Measurements from ENCODE around the gene AJM1.

The AJM1 gene

GRCh38 chr9:136807281-136808074 is 34.8 kb upstream of the AJM1 start, which contains the start of gene RABL6:
Gene RABL6, plus strand, starts transcription at chr9:136807948. Its CDS starts 249 bp downstream, at chr9:136808197.
- H3K9me3 ChIP-seq (ENCODE audit: control insufficient read depth, low read length) = no peaks in the 10 kb centered on the region
- peak within 1 kb of the TSS; percentile 80 for H3K4me3 ChIP-seq (ENCODE audit: insufficient read depth, low read depth, low read length, poor library complexity, severe bottlenecking)
- H3K4me1 ChIP-seq (ENCODE audit: control insufficient read depth, insufficient read depth, low read length, poor library complexity, severe bottlenecking) = peaks cover 21% of the 10 kb centered on the region
- no peaks in the 10 kb centered on the region for H3K27me3 ChIP-seq (replicated peaks; ENCODE audit: control insufficient read depth, insufficient read depth, low read length, poor library complexity, severe bottlenecking)
- H3K36me3 ChIP-seq (ENCODE audit: control insufficient read depth, insufficient read depth, low read length) = no peaks in the 10 kb centered on the region
- peak within 1 kb of the TSS; percentile 89 for H3K27ac ChIP-seq (ENCODE audit: insufficient read depth, low read length, poor library complexity, severe bottlenecking)
- DNase-seq = peak; percentile 71 to 75 (median 74)

- Histone ChIP-seq H3K27me3 (replicated peaks; ENCODE audit: control insufficient read depth, insufficient read depth, low read length, poor library complexity, severe bottlenecking) (no peaks in the 10 kb centered on the region), H3K36me3 (ENCODE audit: control insufficient read depth, insufficient read depth, low read length) (no peaks in the 10 kb centered on the region), H3K4me3 (ENCODE audit: insufficient read depth, low read depth, low read length, poor library complexity, severe bottlenecking) (peak overlapping the region; percentile 76), H3K9me3 (ENCODE audit: control insufficient read depth, low read length) (no peaks in the 10 kb centered on the region), H3K27ac (ENCODE audit: insufficient read depth, low read length, poor library complexity, severe bottlenecking) (peak overlapping the region; percentile 51), H3K4me1 (ENCODE audit: control insufficient read depth, insufficient read depth, low read length, poor library complexity, severe bottlenecking) (peaks cover 21% of the 10 kb centered on the region)
- DNase-seq = peak in 2 of 3 donors; percentile 21 to 26
Measured at GRCh38 chr9:136808075-136808805, 34.0 kb upstream of the AJM1 start.

GRCh38 chr9:136808806-136809158 is 33.5 kb upstream of the AJM1 start:
- no peaks in the 10 kb centered on the region for H3K36me3 ChIP-seq (ENCODE audit: control insufficient read depth, insufficient read depth, low read length)
- no peak for DNase-seq
- no peaks in the 10 kb centered on the region for H3K9me3 ChIP-seq (ENCODE audit: control insufficient read depth, low read length)
- H3K4me3 ChIP-seq (ENCODE audit: insufficient read depth, low read depth, low read length, poor library complexity, severe bottlenecking) = peak overlapping the region; percentile 76
- H3K4me1 ChIP-seq (ENCODE audit: control insufficient read depth, insufficient read depth, low read length, poor library complexity, severe bottlenecking) = peaks cover 21% of the 10 kb centered on the region
- no peak overlapping the region for H3K27ac ChIP-seq (ENCODE audit: insufficient read depth, low read length, poor library complexity, severe bottlenecking)
- H3K27me3 ChIP-seq (replicated peaks; ENCODE audit: control insufficient read depth, insufficient read depth, low read length, poor library complexity, severe bottlenecking) = no peaks in the 10 kb centered on the region

- Histone ChIP-seq H3K27ac (ENCODE audit: insufficient read depth, low read length, poor library complexity, severe bottlenecking) (no peak overlapping the region), H3K4me3 (ENCODE audit: insufficient read depth, low read depth, low read length, poor library complexity, severe bottlenecking) (no peak overlapping the region), H3K9me3 (ENCODE audit: control insufficient read depth, low read length) (no peaks in the 10 kb centered on the region), H3K27me3 (replicated peaks; ENCODE audit: control insufficient read depth, insufficient read depth, low read length, poor library complexity, severe bottlenecking) (no peaks in the 10 kb centered on the region), H3K4me1 (ENCODE audit: control insufficient read depth, insufficient read depth, low read length, poor library complexity, severe bottlenecking) (peaks cover under 1% of the 10 kb centered on the region), H3K36me3 (ENCODE audit: control insufficient read depth, insufficient read depth, low read length) (no peaks in the 10 kb centered on the region)
- no peak for DNase-seq
Measured at GRCh38 chr9:136814725-136815421, 27.4 kb upstream of the AJM1 start.

- H3K36me3 ChIP-seq (ENCODE audit: control insufficient read depth, insufficient read depth, low read length) = no peaks in the 10 kb centered on the region
- H3K4me1 ChIP-seq (ENCODE audit: control insufficient read depth, insufficient read depth, low read length, poor library complexity, severe bottlenecking) = no peaks in the 10 kb centered on the region
- no peaks in the 10 kb centered on the region for H3K9me3 ChIP-seq (ENCODE audit: control insufficient read depth, low read length)
- no peak overlapping the region for H3K4me3 ChIP-seq (ENCODE audit: insufficient read depth, low read depth, low read length, poor library complexity, severe bottlenecking)
- DNase-seq = no peak
- H3K27me3 ChIP-seq (replicated peaks; ENCODE audit: control insufficient read depth, insufficient read depth, low read length, poor library complexity, severe bottlenecking) = no peaks in the 10 kb centered on the region
- H3K27ac ChIP-seq (ENCODE audit: insufficient read depth, low read length, poor library complexity, severe bottlenecking) = no peak overlapping the region
Measured at GRCh38 chr9:136815422-136815782, 26.9 kb upstream of the AJM1 start.

GRCh38 chr9:136820971-136821825 is 21.1 kb upstream of the AJM1 start:
- no peak for DNase-seq
- Histone ChIP-seq H3K27me3 (replicated peaks; ENCODE audit: control insufficient read depth, insufficient read depth, low read length, poor library complexity, severe bottlenecking) (no peaks in the 10 kb centered on the region), H3K36me3 (ENCODE audit: control insufficient read depth, insufficient read depth, low read length) (peaks cover 22% of the 10 kb centered on the region), H3K4me3 (ENCODE audit: insufficient read depth, low read depth, low read length, poor library complexity, severe bottlenecking) (no peak overlapping the region), H3K4me1 (ENCODE audit: control insufficient read depth, insufficient read depth, low read length, poor library complexity, severe bottlenecking) (no peaks in the 10 kb centered on the region), H3K9me3 (ENCODE audit: control insufficient read depth, low read length) (no peaks in the 10 kb centered on the region), H3K27ac (ENCODE audit: insufficient read depth, low read length, poor library complexity, severe bottlenecking) (no peak overlapping the region)

GRCh38 chr9:136821826-136822544 is 20.3 kb upstream of the AJM1 start:
- Histone ChIP-seq H3K4me3 (ENCODE audit: insufficient read depth, low read depth, low read length, poor library complexity, severe bottlenecking) (no peak overlapping the region), H3K4me1 (ENCODE audit: control insufficient read depth, insufficient read depth, low read length, poor library complexity, severe bottlenecking) (no peaks in the 10 kb centered on the region), H3K36me3 (ENCODE audit: control insufficient read depth, insufficient read depth, low read length) (peaks cover 28% of the 10 kb centered on the region), H3K27ac (ENCODE audit: insufficient read depth, low read length, poor library complexity, severe bottlenecking) (no peak overlapping the region), H3K9me3 (ENCODE audit: control insufficient read depth, low read length) (no peaks in the 10 kb centered on the region), H3K27me3 (replicated peaks; ENCODE audit: control insufficient read depth, insufficient read depth, low read length, poor library complexity, severe bottlenecking) (no peaks in the 10 kb centered on the region)
- no peak for DNase-seq

- Histone ChIP-seq H3K4me1 (ENCODE audit: control insufficient read depth, insufficient read depth, low read length, poor library complexity, severe bottlenecking) (no peaks in the 10 kb centered on the region), H3K36me3 (ENCODE audit: control insufficient read depth, insufficient read depth, low read length) (peaks cover 28% of the 10 kb centered on the region), H3K27ac (ENCODE audit: insufficient read depth, low read length, poor library complexity, severe bottlenecking) (no peak overlapping the region), H3K9me3 (ENCODE audit: control insufficient read depth, low read length) (no peaks in the 10 kb centered on the region), H3K27me3 (replicated peaks; ENCODE audit: control insufficient read depth, insufficient read depth, low read length, poor library complexity, severe bottlenecking) (no peaks in the 10 kb centered on the region), H3K4me3 (ENCODE audit: insufficient read depth, low read depth, low read length, poor library complexity, severe bottlenecking) (no peak overlapping the region)
- DNase-seq = no peak
Measured at GRCh38 chr9:136823136-136824046, 18.9 kb upstream of the AJM1 start.

All from effector memory CD4-positive, alpha-beta T cell (primary cell).